ENCODE results near the gene HIGD2A. TPM values are rescaled to one million over a fixed set of nuclear protein-coding genes. Genes with fewer than 3 reads are reported as not detected.

The HIGD2A gene
- polyA plus RNA-seq, 1 of the 3 experiments (the other 2 are of a cell fraction): 211 TPM

- Histone ChIP-seq H3K9me3 (no peaks in the 10 kb centered on the region), H3F3A (replicated peaks; ENCODE audit: insufficient read depth) (peaks cover 3% of the 10 kb centered on the region), H2AFZ (ENCODE audit: low read depth) (peak within 1 kb of the TSS; percentile 76), H3K27me3 (ENCODE audit: insufficient read depth) (no peaks in the 10 kb centered on the region), H3K4me2 (peak within 1 kb of the TSS; percentile 91), H3K27ac (ENCODE audit: low read depth in 2 of 2, low read length in 1 of 2) (peak within 1 kb of the TSS; percentile 50 to 80; a peak in 3 of 4 replicates), H3K4me1 (ENCODE audit: control insufficient read depth in 1 of 2, insufficient read depth in 2 of 2, low read depth in 1 of 2, low read length in 1 of 2) (peaks cover 0 to 18% of the 10 kb centered on the region in 2 experiments; a peak in 1 of 4 replicates), H4K20me1 (ENCODE audit: insufficient read depth) (peaks cover 25% of the 10 kb centered on the region), H3K9ac (peak within 1 kb of the TSS; percentile 88), H3K79me2 (ENCODE audit: insufficient read depth) (peaks cover 49% of the 10 kb centered on the region), H3K36me3 (replicated peaks in 1 of 2; ENCODE audit: control insufficient read depth in 1 of 2, insufficient read depth in 2 of 2, low read length in 1 of 2) (peaks cover 14 to 15% of the 10 kb centered on the region in 2 experiments), H3K4me3 (ENCODE audit: low read depth in 2 of 2, low read length in 1 of 2) (peak within 1 kb of the TSS; percentile 80 to 98), H3K9me2 (no peaks in the 10 kb centered on the region)
- ChIA-PET POLR2A (interaction anchor here (0.7 to 1.9 kb wide), 9 partner anchors 10 to 86 kb away, joined by 3 to 7 read pairs (median 3); partner anchors contain the start of genes CLTB, FAF2, HIGD2A and NOP16), CTCF (interaction anchor here (1.0 to 2.0 kb wide), 4 partner anchors 26 to 632 kb away, joined by 3 to 10 read pairs (median 6); partner anchors contain the start of genes FAF2, HIGD2A and NOP16)
- DNase-seq: peak; percentile 92
- WGBS (ENCODE audit: low lambda C conversion rate): 4% methylated on average over 23 of the region's 56 CpGs
- TF ChIP-seq ZBTB33 (IDR thresholded peaks at IDR 0.05; ENCODE audit: borderline replicate concordance, low read depth) (peak; percentile 99), ELF1 (IDR thresholded peaks at IDR 0.05) (0 out of 2 replicates have a peak, but pooled peaks have one; percentile 7), GATA2 (CRISPR knock-in tag; IDR thresholded peaks at IDR 0.05) (peak; percentile 28; the same call in 1 of the 2 replicates), CTCF (IDR thresholded peaks at IDR 0.05) (peak; percentile 30), CHD2 (IDR thresholded peaks at IDR 0.05; ENCODE audit: low read length, partially characterized antibody) (peak; percentile 100), REST (IDR thresholded peaks at IDR 0.05; ENCODE audit: low read depth, low read length) (0 out of 2 replicates have a peak, but pooled peaks have one; percentile 10), USF1 (IDR thresholded peaks at IDR 0.05; ENCODE audit: borderline replicate concordance, low read depth) (no peak), IRF3 (IDR thresholded peaks at IDR 0.05; ENCODE audit: low read depth, low read length) (no peak), YY1 (IDR thresholded peaks at IDR 0.05; ENCODE audit: low read depth) (no peak), MAX (IDR thresholded peaks at IDR 0.05; ENCODE audit: low read depth) (no peak), RXRA (IDR thresholded peaks at IDR 0.05; ENCODE audit: borderline replicate concordance, low read depth) (no peak), EP300 (IDR thresholded peaks at IDR 0.05; ENCODE audit: borderline replicate concordance in 1 of 2, low read depth in 1 of 2, low read length in 1 of 2) (no peak; a peak in 1 of 4 replicates), PBX3 (IDR thresholded peaks at IDR 0.05) (no peak), TCF12 (IDR thresholded peaks at IDR 0.05) (peak; percentile 33; the same call in 1 of the 2 replicates), POLR2AphosphoS5 (IDR thresholded peaks at IDR 0.05; ENCODE audit: low read depth, low read length) (peak; percentile 98), USF2 (IDR thresholded peaks at IDR 0.05; ENCODE audit: borderline replicate concordance, low read depth, low read length) (no peak; the same call in 1 of the 2 replicates), MEF2A (IDR thresholded peaks at IDR 0.05; ENCODE audit: borderline replicate concordance, low read depth) (no peak), SIN3A (IDR thresholded peaks at IDR 0.05; ENCODE audit: borderline replicate concordance, low read depth, low read length) (peak; percentile 93; the same call in 1 of the 2 replicates)
Measured at GRCh38 chr5:176361437-176362232, 26.9 kb upstream of the HIGD2A start, which contains the start of gene KIAA1191. KIAA1191 (minus strand) TSS chr5:176361764; CDS start chr5:176359508, 2,256 bp downstream.

Measured in SK-N-SH (cell line).